Inferior parietal cortex (tissue), 1 donor: Measurements from ENCODE around the gene CRIP2.

ENCODE experiments used
- DNase-seq: peaks from one replicate; pipeline ENCODE4 v3.0.0-alpha.2; 2016; ENCODE audit errors: extremely low spot score

The CRIP2 gene

DNA sequence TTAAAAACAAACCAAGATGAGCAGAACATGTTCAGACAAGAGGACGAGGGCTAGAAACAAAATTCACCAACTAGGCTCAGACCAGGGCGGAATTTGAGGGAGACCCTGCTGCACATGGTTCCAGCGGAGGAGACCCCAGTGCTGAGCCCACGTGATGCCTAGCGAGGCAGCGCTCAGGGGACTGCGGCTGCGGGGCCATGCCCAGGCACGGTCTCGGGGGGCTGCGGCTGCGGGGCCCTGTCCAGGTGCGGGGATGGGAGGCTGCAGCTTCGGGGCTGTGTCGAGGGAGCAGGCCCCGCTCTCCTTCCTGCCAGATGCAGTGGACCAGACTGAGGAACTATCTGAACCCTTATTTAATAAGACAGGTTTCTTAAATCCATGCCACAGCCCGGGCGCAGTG is 12.7 kb upstream of the CRIP2 start:
- no peak for DNase-seq

DNA sequence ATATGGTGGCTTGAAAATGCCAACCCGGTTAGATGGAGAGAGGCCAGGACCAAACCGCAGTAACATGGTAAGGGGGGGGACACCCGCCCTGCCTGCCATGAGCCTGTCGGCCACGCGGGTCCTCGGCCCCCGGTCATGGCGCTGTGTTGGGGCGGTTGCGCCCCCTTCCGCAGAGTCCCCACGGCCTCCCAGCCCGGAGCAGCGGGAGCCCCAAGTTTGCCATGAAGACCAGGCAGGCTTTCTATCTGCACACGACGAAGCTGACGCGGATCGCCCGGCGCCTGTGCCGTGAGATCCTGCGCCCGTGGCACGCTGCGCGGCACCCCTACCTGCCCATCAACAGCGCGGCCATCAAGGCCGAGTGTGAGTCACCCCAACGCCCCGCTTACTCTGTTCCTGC is 10.1 kb upstream of the CRIP2 start:
- DNase-seq = no peak

- no peak for DNase-seq
Observed at GRCh38 chr14:105465209-105466031, 9.2 kb upstream of the CRIP2 start.

DNA sequence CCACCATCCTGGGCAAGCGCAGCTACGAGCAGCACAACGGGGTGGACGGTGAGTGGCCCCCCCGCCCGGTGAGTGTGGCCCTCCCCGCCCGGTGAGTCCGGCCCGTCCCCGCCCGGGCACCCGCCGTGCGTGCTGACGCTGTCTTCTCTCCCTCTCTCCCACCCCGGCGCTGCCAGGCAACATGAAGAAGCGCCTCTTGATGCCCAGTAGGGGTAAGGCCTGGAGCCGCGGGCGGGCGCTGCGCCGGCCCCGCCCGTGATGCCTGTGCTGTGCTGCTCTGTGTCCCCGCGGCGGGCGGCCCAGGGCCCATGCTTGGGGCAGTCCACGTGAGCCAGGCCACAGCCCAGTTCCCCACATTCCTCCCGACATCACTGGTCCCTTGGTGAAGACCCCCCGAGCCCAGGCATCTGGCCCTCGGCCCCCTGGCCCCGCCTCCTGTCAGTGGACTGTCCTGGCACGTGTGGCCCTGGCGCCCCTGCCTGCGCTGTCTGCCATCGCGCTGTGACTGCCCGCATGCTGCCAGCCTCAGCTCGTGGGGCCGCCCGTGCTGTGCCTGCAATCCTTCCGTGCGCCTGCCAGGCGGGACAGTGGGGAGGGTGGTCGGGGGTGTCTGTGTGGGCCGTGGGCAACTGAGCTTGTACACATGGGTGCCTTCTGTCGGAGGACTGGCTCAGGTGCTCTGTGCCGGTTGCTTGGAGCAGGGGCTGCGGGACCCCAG is 7.9 kb upstream of the CRIP2 start:
- no peak for DNase-seq

DNA sequence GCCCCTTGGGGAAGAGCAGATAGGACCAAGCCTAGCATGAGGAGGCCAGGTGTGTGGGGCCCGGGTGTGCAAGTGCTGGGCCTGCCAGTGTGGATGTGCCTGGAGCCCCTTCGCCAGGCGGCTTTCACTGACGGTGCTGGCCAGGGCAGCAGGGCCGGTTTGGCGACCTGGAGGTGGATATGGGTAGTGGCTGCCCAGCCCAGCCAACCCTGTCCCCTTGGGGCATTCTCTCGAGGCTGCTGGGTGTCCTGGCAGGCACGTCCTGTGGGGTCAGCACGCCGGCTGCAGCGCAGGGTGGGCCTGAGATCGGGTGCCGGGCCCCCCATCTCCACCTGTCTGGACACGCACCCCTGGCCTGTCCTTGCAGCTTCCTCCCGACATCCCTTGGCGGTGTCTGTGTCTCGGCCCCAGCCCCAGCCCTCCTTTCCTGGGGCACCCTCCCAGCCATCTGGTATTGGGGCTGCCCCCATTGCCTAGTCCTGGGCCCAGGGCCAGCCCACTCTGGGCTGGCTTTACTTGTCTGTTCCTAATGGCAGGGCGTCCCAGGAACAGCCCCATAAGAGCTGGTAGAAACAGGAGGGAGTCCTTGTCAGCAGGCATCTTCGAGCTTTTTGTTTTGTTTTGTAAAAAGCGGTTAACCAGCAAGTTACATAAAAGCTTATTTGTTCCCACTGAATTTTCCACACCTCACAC is 7.2 kb upstream of the CRIP2 start:
- DNase-seq = no peak

DNA sequence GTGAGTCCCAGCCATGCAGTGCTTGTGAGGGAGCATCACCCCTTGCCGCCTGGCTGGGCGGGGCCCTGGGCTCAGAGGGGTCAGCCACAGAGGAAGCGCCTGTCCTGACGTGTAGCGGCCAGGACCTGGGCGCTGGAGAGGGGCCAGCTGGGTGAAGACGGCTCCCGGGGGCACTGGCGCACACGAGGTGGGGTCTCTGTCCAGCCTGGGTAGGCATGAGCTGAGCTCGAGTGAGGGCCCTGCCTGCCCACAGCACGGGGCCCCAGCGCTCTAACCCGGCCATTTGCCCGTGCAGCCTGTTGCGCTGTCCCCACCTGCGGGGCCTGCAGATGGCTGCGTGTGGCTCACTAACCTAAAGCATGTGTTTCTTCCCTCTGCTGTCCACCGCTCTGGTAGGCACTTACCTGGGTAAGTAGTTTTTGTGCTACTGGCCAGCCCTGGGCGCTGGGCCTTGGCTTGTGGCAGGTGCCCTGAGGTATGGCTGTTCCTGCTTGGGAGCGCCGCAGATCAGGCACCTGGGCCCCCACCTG is 6.6 kb upstream of the CRIP2 start:
- DNase-seq = no peak

DNA sequence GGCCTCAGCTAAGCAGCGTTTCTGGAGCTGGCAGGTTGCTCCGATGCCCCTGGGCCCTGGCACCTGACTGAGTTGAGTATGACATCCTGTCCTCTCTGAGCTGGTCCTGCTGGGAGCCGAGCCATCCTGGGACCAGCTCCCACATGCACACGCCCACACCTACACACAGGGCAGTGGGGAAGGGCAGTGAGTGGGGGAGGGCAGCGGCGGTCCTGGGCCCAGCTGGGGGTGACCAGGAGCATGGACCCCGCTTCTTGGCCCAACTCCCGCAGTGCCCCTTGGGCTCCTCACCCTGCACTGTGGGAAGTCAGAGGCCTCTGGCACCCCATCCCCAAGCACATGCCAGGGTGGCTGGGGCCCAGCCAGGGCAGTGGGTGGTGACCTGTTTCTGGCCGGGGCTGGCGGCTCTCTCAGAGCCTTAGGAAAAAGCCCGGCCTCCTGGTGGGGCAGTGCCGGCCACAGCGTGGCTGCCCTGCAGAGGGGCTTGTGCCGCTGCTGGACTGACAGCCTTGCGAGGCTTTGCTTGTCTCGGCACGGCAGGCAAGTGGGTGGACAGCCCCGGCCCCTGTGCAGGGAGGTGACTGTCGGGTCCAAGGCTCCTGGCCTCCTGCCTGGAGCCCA is 5.9 kb upstream of the CRIP2 start:
- no peak for DNase-seq

DNA sequence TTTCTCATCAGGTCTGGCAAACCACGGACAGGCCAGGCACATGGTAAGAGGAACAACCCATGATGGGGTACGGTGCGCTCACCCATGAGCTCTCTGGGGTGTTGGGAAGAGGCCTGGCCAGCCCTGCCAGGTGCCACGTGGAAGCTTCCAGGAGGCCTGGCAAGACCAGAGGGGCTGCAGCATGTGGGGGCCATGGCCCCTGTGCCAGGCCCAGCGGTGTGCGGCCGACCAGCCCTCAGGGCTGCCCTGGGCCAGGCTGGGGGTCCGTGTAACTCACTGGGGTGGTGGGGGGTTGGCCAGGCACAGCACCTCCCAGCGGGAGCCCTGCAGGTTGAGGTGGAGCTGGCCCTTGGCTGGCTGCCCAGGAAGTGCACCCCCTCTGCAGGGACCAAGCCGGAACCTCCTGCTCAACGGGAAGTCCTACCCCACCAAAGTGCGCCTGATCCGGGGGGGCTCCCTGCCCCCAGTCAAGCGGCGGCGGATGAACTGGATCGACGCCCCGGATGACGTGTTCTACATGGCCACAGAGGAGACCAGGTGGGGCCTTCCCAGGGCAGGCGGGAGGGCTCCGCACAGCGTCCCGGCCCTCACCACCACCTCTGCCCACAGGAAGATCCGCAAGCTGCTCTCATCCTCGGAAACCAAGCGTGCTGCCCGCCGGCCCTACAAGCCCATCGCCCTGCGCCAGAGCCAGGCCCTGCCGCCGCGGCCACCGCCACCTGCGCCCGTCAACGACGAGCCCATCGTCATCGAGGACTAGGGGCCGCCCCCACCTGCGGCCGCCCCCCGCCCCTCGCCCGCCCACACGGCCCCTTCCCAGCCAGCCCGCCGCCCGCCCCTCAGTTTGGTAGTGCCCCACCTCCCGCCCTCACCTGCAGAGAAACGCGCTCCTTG is 4.9 kb upstream of the CRIP2 start:
- DNase-seq = no peak

DNA sequence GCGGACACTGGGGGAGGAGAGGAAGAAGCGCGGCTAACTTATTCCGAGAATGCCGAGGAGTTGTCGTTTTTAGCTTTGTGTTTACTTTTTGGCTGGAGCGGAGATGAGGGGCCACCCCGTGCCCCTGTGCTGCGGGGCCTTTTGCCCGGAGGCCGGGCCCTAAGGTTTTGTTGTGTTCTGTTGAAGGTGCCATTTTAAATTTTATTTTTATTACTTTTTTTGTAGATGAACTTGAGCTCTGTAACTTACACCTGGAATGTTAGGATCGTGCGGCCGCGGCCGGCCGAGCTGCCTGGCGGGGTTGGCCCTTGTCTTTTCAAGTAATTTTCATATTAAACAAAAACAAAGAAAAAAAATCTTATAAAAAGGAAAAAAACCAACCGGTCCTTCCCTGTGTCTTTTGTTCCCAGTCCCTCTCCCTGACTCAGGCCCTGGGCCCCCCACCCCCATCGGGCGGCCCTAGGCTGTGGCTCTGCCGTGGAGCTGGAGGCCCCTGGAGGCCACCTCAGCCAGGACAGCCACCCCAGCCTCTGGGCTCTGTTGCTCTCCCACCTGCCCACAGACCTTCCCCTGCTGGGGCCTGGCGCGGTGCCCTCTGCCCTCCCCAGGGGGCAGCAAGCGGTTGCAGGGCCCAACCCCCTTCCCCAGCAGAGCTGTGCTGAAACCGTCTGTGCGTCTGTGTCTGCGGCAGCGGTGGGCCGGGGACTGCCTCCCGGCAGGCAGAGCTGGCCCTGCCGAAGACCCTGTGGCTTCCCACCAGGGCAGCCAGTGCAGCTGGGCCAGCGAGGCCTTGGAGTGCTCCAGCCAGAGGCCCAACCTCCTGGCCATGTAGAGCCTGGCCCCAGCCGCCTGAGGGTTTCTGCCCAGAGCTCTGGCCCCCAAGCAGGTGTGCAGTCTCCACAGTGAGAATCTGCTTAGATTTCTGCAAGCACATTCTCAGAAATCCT is 4.0 kb upstream of the CRIP2 start:
- no peak for DNase-seq

- no peak for DNase-seq
Observed at GRCh38 chr14:105471297-105471821, 3.3 kb upstream of the CRIP2 start.

GRCh38 chr14:105471823-105472485 is 2.7 kb upstream of the CRIP2 start:
- no peak for DNase-seq

DNA sequence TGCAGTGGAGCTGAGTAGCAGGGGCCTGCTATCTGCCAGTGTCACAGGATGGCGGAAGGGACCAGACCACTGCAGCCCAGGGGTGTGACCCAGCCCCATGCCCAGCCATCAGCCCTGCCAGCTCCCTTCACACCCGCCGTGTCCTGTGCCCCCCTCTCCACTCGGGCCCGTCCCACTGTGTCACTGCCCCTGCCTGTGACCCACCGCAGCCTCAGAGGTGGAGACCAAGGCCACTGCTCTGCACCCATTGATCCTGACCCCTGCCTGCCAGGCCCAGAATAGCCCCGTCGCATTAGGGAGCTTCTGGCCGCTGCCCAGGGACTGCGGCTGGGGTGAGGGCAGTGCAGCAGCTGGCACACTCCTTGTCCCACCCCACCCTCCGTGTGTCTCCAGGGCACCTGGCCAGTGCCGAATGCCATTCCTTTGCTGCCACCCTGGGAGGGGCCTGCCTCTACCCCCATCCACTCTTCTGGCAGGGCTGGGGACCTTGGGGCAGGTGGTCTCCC is 2.1 kb upstream of the CRIP2 start:
- DNase-seq = no peak

DNA sequence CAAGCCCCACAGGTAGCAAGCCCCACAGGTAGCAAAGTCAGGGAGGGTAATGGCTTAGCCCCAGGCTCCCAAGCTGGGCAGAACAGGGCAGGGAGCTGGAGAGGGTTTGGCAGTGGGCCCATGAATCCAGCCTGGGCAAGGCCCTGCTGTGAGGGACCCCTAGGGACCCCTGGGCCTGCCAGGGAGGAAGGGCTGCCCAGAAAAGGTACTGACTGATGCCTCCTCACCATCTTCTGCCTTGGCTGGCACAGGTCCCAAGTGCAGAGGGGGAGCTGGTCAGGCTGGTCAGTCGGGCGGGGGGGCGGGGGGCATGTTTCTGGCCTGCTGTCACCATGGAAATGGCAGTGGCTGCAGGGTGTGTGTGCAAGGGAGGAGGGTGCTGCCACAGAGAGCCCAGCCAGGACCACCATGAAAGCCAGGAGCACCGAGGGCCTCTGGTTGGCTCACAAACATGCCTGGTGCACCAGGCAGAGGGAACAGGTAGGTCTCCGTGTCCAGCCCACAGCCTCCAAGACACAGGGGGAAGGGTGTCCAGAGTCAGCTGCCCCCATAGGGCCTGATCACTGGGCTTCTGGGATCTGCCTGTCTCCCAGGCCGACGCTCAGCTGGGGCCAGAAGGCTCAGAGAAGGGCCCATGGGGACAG is 1.5 kb upstream of the CRIP2 start:
- DNase-seq = no peak

- no peak for DNase-seq
Observed at GRCh38 chr14:105473677-105474482, 741 bp upstream of the CRIP2 start.

DNA sequence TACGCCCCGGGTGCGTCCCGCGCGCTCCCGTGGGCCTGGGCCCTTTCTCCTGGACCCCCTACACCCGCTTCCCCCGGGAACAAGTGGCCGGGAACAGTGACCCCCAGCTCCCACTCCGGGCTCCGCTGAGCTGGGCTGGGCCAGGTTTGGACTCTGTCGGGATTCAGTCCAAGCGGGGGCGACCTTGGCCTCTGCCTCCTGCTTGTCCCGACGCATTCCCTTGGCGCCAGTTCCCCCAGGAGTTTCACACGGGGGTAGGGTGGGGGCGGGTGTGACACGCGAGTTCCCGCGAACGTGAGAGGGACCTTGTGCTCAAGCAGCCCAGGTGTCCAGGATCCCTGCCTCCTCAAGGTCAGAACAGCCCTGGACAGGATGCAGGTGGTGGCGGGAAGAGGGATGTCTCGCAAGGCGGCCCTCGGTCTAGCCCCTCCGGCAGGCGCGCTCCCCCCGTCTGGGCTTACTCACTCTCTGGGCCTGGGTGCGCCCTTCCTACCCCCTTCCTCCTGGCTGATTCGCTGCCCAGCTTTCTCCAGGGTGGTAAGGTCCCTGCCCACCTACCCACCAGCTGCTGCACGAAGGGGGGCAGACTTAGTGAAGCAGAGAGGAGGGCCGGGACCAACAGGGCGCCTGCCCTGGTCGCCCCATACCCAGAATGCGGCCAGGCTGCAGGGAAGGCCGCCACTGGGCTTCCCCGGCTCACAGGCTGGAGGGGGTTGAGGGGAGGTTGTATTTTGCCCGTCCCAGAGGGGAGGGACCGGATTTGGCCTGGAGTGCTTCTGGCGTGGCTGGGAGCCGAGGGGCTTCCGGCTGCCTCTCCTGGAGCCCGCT is 862 bp downstream of the CRIP2 start:
- no peak for DNase-seq

DNA sequence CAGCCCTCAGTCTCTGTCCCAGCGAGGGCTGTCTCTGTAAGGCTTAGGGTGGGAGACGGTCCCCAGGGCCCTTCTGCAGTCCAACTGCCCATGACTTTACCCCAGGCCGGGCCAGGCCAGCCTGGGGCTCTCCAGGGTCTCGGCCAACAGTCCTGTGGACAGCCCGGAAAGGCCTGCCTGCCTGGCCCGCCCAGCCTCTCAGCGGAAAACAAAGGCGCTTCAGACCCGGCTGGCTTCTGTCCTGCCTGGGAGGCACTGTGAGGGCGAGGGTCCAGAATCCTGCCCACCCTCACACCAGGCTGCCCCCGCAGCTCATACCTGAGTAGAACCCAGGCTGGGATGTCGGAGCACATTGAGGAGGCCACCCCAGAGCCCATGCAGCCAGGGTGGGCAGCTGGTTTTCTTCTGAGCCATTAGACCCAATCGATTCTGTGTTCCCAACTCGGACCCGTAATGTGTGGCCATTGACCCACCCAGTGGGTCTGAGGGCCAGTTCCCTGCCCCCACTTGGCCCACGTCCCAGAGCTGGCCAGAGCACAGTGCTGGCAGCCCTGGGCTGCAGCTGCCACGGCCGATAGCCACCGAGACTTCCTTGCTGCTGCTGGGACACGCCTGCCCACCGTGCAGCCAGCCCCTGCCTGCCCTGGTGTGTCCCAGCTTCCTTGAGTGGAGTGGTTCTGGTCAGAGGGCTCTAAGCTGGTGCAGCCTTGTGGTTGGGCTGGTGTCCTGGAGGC is 1.6 kb downstream of the CRIP2 start:
- peak; percentile 74 for DNase-seq
